Epidermal melanocyte (primary cell): ENCODE measurements around the gene S100A1.

Experiments
- DNase-seq: peaks from one replicate; pipeline ENCODE4 v3.0.0; 2011; ENCODE audit warnings: low spot score; ENCODE audit not compliant: insufficient read length

S100A1 gene

GRCh38 chr1:153610334-153610733, 17.9 kb upstream of the S100A1 start:
- DNase-seq: no peak

- no peak for DNase-seq
These were observed 17.4 kb upstream of the S100A1 start for GRCh38 chr1:153610811-153611301.

GRCh38 chr1:153611356-153611755, 16.9 kb upstream of the S100A1 start:
- no peak for DNase-seq

- DNase-seq: no peak
These were observed 16.0 kb upstream of the S100A1 start for GRCh38 chr1:153612111-153612754.

GRCh38 chr1:153612755-153613331, 15.4 kb upstream of the S100A1 start, which contains the start of gene S100A16:
TSS of gene S100A16 (minus strand) at chr1:153613137. CDS start at chr1:153608151, 4,986 bp downstream.
- DNase-seq: peak; percentile 62

GRCh38 chr1:153613406-153613805, 14.8 kb upstream of the S100A1 start:
- DNase-seq: no peak

GRCh38 chr1:153614189-153614900, 13.9 kb upstream of the S100A1 start:
- DNase-seq: no peak

GRCh38 chr1:153614906-153615305, 13.3 kb upstream of the S100A1 start:
- DNase-seq: no peak

- DNase-seq: no peak
These were observed 12.8 kb upstream of the S100A1 start for GRCh38 chr1:153615406-153615805.

- no peak for DNase-seq
These were observed 11.9 kb upstream of the S100A1 start, which contains the start of gene S100A14 for GRCh38 chr1:153616144-153616916. TSS of gene S100A14 (minus strand) at chr1:153616325. CDS start at chr1:153615858, 467 bp downstream.

GRCh38 chr1:153616917-153617311, 11.3 kb upstream of the S100A1 start:
- no peak for DNase-seq

GRCh38 chr1:153617663-153618062, 10.6 kb upstream of the S100A1 start:
- DNase-seq: no peak

GRCh38 chr1:153619171-153619570, 9.1 kb upstream of the S100A1 start:
- DNase-seq: no peak

GRCh38 chr1:153623101-153623500, 5.1 kb upstream of the S100A1 start:
- no peak for DNase-seq

GRCh38 chr1:153624965-153625611, 3.1 kb upstream of the S100A1 start:
- DNase-seq: no peak

GRCh38 chr1:153626477-153626903, 1.7 kb upstream of the S100A1 start:
- DNase-seq: no peak

GRCh38 chr1:153626904-153627714, 1.1 kb upstream of the S100A1 start, which contains the start of gene S100A13:
TSS of gene S100A13 (minus strand) at chr1:153627505. CDS start at chr1:153626472, 1,033 bp downstream.
- DNase-seq: peak; percentile 83

- no peak for DNase-seq
These were observed 556 bp downstream of the S100A1 start for GRCh38 chr1:153628638-153629342.

GRCh38 chr1:153629343-153629665, 1.1 kb downstream of the S100A1 start:
- DNase-seq: no peak
